Head of caudate nucleus (tissue), 42 donors: Measurements from ENCODE around the gene IL1A.
A peak's percentile ranks its signal among the peaks of the same experiment; 100 is the strongest.
"Not testable (repeated sequence)": the region's sequence is repeated elsewhere in the genome, so short reads cannot be mapped to it uniquely, and the experiment has no call there.

ENCODE experiments used
- DNase-seq, 42 donors: peaks; one replicate each; pipeline versions ENCODE4 v3.0.0 to v3.0.0-alpha.2; 2020 to 2021; ENCODE audit warnings: mixed read lengths in 7 of 42
- intact Hi-C: fragments of 100-400 bp; cut with DNase I; formaldehyde crosslinking; loops from one replicate; pipeline ENCODE4 v1.15.0; 2022

IL1A gene, protein sequence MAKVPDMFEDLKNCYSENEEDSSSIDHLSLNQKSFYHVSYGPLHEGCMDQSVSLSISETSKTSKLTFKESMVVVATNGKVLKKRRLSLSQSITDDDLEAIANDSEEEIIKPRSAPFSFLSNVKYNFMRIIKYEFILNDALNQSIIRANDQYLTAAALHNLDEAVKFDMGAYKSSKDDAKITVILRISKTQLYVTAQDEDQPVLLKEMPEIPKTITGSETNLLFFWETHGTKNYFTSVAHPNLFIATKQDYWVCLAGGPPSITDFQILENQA

DNA sequence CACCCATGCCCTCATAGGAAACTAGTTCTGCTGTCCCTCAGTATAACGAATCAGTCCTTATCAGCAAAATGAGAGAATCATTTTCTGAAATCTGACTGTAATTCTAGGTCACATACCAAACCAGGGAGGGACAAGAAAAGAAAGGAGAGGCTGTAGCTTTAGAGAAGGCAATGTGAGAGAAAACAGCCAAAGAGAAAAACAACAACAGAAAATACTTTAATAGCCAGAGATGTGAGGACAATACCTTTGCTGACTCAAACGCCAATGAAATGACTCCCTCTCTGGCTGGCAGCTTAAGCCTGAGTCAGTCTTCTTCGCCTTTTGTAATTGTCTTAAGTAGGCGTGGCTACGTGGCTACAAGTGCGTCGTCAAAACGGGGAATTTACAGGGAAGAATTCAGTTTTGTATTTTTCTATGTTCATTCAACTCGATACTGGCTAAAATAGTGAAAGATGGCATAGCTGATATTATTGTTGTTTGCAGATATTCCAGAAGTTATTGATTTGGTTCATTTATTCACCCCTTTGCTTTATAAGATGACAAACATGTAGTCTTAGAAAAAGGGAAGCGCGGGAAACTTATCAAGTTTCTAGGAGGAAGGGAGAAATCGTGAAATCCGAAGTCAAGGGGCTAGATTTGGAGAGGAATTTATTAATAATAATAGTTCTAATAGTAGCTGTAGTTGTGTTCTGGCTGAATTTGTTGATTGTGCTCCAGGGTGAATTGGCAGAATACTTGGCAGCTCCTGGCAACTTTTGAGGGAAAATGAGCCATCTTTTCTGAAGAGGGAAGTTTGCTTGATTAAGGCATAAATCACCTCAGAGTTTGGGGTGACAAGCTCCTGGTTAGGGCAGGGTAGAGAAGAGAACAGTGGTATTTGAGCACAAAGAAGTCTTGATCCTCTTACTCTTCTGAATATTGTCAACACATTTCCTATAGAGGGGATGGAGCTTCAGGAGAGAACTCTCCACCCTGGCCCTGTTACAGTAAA lies at the start of gene IL1A:
TSS of gene IL1A (minus strand) at position 295 of the 991 bp plus-strand sequence. CDS start 723 bp downstream, outside the sequence.
- peak in 5 of 42 donors; percentile 11 to 59 (median 15) for DNase-seq
- intact Hi-C loops, result no loop called here

DNA sequence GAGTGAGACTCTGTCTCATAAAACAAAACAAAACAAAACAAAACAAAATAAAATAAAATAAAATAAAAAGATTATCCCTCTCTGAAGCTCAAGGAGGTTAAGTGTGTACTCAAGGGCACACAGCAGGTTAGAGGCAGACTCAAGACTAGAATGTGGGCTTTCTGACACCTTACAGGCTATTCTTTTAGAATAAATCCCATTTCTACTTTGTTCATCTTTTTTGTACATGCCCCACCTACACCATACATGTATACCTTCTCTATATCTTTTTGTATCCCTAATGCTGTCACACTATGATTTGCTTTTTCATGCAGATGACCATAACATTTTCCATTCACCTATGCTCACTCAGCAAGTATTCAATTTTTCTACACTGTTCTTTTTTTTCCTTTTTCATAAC lies 49.7 kb upstream of the IL1A start:
- no peak for DNase-seq
- intact Hi-C loops, result no loop called here

DNA sequence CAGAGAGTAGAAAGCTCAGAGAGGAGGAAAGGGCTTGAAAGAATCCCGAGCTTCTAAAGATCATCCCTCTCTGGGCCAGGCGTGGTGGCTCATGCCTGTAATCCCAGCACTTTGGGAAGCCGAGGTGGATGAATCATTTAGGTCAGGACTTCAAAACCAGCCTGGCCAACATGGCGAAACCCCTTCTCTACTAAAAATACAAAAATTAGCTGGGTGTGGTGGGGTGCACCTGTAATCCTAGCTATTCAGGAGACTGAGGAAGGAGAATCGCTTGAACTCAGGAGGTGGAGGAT lies 49.3 kb upstream of the IL1A start:
- intact Hi-C loops, DNase-seq: not testable (repeated sequence)

DNA sequence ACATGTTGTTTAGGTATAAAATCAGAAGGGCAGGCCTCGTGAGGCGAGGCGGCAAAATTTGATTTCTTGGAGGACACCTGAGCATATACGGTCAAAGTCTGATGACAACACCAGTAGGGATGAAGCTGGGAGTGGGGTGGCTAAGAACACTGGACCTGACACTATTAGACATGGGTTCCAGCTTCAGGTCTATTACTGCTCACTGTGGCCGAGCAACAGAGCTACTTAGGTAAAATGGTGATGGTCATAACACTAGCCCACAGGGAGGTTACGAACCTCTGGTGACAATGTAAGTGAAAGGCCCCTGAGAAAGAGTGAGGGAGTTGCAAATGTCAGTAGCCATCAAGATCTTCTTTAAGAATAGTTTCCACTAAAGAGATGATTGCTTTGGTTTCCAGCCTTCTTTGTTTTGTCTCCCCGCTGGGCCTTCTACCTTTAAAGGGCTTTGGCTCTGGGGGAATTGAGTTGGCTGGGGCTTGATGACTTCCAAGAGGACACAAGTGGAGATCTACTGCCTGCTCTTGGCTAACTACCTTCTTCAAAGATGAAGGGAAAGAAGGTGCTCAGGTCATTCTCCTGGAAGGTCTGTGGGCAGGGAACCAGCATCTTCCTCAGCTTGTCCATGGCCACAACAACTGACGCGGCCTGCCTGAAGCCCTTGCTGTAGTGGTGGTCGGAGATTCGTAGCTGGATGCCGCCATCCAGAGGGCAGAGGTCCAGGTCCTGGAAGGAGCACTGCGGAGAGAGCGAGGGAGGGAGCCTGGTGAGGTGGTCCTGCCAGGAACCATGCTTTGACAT lies 48.7 kb upstream of the IL1A start:
- intact Hi-C loops, result no loop called here
- no peak for DNase-seq

DNA sequence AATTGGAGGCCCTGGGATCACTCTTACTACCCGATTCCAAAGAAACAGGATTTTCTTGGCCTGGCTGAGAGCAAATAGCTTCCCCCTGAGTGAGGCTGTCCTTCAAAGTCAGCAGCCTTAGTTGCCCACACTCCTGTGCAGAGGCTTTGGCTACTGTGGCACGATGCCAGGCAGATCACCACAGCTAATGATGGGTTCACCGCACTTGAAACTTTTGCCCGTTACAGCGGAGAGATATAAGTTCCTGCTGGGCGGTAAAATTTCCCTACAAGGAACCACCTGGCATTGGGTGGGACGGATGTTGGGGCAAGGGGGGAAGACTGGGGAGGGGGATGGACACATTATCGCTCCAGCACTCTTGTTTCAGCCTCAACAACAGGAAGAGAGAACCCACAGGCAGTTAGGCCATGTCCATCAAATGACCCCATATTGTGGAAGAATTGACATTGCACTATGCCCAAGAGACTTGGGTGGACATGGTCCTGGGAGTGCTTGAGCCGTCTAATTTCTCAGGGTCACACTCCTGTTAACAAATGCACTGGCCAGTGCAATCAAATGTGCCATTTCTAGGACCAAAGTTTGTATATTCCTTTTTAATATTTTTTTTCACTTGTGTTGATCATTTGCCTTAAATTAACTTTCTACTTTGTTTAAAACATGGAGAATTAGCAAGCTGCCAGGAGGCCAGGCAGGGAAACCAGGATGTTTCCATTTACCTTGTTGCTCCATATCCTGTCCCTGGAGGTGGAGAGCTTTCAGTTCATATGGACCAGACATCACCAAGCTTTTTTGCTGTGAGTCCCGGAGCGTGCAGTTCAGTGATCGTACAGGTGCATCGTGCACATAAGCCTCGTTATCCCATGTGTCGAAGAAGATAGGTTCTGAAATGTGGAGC lies 47.9 kb upstream of the IL1A start:
- no peak for DNase-seq
- intact Hi-C loops, result no loop called here

DNA sequence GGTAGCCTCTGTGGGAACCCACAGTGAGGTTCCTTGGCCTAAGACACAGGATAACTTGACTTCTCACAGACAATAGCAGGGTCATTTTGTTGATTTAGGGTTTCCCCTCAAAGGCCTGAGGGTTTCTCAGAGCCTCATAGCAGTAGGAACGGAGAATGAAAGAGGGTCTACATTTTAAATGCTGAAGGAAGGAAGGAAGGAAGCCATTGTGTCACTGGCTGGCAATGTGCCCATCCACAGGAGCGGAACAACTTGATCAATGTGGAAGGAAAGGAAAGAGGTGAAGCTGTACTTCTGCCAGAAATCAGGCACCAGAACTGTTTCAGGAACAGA lies 47.2 kb upstream of the IL1A start:
- no peak for DNase-seq
- intact Hi-C loops, result no loop called here

DNA sequence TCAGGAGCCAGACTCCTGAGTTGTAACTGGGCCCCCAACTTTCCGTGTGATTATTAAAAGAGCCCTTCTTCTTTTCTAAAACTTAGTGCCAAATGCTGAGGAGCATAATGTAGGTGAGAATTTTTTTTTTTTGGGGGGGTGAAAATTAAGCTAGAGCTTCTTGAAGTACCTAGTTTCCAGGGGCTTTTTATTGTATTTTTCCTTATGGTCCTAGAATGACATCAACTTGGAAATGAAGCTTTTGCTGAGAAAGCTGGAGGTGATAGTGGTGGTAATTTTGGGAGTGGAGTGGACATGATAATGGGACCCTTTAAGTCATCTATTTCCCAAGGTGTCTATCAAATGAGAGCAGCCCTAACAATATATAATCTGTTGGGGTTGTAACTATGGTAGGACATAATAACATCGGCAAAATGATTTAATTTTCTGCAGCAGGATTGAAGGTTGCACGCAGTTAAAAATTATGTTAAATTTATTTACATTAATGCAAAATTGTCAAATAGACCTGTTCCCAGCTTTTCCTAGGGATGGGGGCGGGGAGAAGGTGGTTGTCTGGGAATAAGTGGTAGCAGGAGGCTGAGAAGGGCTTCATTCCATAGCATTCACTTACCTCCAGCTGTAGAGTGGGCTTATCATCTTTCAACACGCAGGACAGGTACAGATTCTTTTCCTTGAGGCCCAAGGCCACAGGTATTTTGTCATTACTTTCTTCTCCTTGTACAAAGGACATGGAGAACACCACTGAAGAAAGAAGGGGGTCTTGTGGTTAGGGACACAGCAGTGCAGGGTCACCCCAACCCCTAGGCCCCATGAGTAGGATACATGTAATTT lies 46.6 kb upstream of the IL1A start:
- intact Hi-C loops, result no loop called here
- no peak for DNase-seq

DNA sequence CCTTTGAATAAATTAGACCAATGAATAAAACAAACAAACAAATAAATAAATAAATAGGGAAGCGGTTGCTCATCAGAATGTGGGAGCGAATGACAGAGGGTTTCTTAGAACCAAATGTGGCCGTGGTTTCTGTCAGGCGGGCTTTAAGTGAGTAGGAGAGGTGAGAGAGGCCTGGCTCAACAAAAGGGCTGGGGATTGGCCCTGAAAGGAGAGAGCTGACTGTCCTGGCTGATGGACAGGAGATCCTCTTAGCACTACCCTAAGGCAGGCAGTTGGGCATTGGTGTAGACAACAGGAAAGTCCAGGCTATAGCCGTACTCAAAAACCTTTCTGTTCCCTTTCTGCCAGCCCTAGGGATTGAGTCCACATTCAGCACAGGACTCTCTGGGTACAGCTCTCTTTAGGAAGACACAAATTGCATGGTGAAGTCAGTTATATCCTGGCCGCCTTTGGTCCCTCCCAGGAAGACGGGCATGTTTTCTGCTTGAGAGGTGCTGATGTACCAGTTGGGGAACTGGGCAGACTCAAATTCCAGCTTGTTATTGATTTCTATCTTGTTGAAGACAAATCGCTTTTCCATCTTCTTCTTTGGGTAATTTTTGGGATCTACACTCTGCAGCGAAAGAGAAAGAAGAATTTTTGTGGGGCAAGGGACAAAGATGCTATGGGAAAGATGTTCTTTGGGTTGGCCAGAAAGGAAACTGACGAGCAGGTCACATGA lies 45.8 kb upstream of the IL1A start:
- DNase-seq, result no peak
- intact Hi-C loops, result no loop called here

DNA sequence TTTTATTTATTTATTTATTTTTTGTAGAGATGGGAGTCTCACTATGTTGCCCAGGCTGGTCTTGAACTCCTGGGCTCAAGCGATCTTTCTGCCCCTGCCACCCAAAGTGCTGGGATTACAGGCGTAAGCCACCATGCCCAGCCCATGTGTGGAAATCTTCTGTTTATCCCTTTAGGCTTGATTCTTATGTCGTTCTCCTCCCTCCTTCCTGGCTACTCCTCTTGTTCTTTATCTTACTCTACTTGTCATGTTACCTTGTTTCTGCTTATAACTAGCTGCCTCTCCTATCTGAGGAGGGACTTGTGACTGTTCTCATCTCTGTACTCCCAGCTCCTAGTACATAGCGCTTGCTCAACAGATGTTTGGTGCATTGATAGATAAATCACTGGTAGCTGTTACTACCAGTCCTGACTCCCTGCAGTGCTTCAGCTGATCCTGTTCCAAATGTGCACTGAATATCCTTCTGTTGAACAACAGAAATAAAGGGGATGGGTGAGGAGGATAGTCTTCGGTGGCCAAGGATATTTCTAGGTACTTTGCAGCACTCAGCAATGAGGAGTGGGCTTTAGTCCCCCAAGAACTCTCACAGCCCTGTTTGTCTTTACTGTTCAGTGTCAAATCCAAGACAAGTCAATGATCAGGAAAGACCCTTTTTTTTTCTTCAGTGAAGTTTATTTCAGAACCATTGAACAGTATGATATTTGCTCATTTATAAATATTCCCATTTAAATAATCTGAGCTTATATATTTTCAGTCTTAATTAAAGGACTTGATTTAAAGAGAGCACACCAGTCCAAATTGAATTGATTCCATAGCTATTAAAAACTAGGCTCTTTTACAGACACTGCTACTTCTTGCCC lies 45.0 kb upstream of the IL1A start:
- intact Hi-C loops, result no loop called here
- no peak for DNase-seq

DNA sequence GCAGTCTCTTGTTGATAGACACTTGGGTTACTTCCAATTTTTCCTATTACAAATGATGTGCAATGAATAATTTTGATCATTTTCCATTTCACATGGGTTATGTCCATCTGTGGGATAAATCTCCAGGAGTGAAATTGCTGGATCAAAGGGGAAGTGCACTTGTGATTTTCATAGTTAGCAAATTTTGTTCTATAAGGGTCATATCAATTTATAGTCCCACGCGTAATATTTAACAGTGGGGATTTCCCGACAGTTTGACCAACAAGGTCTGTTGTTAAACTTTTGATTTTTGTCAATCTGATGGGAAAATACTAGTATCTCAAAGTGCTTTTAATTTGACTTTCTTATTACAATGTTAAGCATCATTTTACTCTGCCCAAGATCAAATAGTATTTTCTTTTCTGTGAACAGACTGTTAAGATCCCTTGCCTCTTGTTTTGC lies 44.0 kb upstream of the IL1A start:
- intact Hi-C loops, result no loop called here
- DNase-seq, result no peak

DNA sequence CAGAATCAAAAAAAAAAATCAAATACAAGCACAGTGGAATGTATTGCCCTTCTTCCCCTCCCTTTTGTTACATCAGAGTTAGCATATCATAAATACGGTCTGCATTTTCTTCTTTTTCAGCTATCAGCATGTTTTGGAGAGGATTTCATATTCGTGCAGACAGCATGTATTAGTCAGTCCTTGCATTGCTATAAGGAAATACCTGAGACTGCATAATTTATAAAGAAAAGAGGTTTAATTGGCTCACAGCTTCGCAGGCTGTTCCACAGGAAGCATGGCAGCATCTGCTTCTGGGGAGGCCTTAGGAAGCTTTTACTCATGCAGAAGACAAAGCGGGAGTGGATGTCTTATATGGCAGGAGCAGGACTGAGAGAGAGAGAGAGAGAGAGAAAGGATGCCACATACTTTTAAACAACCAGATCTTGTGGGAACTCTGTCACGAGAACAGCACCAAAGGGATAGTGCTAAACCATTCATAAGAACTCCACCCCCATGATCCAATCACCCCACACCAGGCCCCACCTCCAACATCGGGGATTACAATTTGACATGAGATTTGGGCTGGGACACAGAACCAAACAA lies 43.4 kb upstream of the IL1A start:
- intact Hi-C loops, result no loop called here
- no peak for DNase-seq

DNA sequence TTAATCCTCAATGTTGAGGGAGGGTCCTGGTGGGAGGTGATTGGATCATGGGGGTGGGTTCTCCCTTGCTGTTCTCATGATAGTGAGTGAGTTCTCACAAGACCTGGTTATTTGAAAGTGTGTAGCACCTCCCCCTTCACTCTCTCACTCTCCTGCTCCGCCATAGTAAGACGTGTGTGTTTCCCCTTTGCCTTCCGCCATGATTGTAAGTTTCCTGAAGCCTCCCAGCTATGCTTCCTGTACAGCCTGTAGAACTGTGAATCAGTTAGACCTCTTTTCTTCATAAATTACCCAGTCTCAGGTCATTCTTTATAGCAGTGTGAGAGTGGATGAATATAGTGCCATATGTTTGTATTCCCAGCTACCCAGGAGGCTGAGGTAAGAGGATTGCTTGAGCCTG lies 42.7 kb upstream of the IL1A start:
- no peak for DNase-seq
- intact Hi-C loops, result no loop called here

DNA sequence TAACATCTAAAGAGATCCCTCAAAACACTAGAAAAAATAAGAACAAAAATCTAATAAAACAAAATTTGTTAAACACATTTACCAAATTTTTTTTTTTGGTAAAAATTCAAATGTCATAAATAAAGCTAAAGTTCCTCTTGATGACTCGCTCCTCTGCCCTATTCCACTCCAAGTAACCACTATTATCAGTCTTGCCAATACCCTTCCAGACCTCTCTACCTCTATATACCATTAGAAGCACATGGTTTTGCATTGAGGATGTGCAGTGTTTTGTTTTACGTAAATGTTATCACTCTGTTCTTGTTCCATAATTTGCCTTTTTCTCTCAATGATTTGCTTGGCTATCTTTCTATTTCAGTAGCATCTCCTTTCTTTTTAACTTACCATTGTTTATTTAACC lies 41.4 kb upstream of the IL1A start:
- intact Hi-C loops, result no loop called here
- no peak for DNase-seq

DNA sequence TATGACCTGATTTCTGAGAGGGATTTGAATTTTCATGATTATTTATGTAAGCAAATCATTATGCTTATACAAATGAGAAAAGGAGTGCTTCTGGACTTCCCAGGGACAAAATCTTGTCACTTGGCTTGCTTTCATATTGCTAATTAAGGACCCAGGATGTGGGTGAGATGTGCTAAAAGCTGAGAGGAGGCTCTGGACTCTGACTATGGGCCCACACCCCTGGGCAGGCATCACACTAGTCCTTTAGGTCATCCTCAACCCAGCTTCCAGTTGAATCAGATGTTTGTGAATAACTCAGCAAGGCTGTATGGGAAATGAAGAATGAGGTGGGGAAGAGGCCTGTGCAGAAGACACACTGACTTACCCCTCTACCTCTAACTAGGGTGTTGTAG lies 40.4 kb upstream of the IL1A start:
- DNase-seq, result no peak
- intact Hi-C loops, result no loop called here

DNA sequence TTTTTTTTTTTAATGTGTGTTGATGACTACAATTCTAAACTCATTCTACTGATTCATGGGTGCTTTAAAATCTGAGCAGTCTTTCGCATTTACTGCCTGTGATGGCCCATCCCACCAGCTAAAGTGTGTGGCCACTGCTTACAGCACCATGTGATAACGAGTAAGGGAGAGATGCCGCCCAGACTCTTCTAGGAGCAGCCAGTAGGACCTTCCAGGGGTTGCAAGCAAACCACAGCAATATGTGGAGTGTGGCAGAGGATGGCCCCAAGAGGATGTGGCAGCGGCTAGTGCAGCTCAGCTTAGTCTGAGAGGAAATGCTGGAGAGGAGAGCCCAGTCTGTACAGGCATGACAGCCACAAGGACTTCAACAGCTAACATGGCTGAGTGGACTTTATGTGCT lies 37.4 kb upstream of the IL1A start:
- intact Hi-C loops, result no loop called here
- peak in 3 of 42 donors; percentile 20 to 30 (median 21) for DNase-seq

DNA sequence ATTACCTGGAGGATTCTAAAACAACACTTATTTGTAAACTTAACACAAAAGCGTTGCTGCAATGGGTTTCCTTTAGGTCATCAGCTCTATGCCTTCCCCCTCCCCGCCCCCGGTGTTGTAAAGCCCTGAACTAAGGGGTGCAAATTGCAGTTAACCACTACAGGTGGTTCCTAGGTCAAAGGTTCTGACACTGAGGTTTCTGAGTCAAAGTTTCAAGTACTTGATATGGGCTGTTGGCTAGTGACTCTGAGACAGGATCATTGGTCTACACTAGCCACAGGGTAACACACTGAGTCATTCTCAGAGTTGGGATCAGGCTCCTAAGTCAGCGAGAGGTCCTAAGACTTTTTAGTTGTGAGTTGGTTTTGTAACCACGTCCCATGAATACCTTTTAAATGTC lies 36.8 kb upstream of the IL1A start:
- intact Hi-C loops, result no loop called here

More for the DNA sequence above, 36.8 kb upstream of the IL1A start:
- DNase-seq, result no peak
